Fibroblast of villous mesenchyme (primary cell): ENCODE results near the gene EFCAB5. TPM values are rescaled to one million over a fixed set of nuclear protein-coding genes. Genes with fewer than 3 reads are reported as not detected.
"Not testable (repeated sequence)": the region's sequence is repeated elsewhere in the genome, so short reads cannot be mapped to it uniquely, and the experiment has no call there.

ENCODE experiments used
- DNase-seq: peaks from one replicate; pipeline ENCODE4 v3.0.0-alpha.2; 2010; ENCODE audit warnings: low read depth
- H3K4me3 ChIP-seq: 2 replicates; pipeline ENCODE4 v1.5.1; 2011; ENCODE audit warnings: low read depth, mild to moderate bottlenecking, low read length
- CTCF ChIP-seq: IDR thresholded peaks from 2 replicates; pipeline ENCODE4 v1.5.1; 2012; ENCODE audit warnings: low read depth, mild to moderate bottlenecking, low read length; ENCODE audit not compliant: insufficient read depth
- total RNA-seq: library from RNA; depleted of rRNA; stranded (reverse); fragments of >200 nt; gene quantifications from 2 replicates; pipeline ENCODE4 v1.2.3, GENCODE V29; 2012

EFCAB5 gene
- total RNA-seq, 1 donor, result under 0.01 TPM

- H3K4me3 ChIP-seq, result no peak overlapping the region
- no peak for TF ChIP-seq CTCF
- no peak for DNase-seq
These were observed 60.7 kb downstream of the EFCAB5 start for GRCh38 chr17:30002088-30002487.

- TF ChIP-seq CTCF, result no peak
- peak; percentile 41 for DNase-seq
- H3K4me3 ChIP-seq, result no peak overlapping the region
These were observed 64.4 kb downstream of the EFCAB5 start for GRCh38 chr17:30005709-30006320.

- H3K4me3 ChIP-seq, DNase-seq: not testable (repeated sequence)
These were observed 70.5 kb downstream of the EFCAB5 start for GRCh38 chr17:30011934-30012333.

- H3K4me3 ChIP-seq, result no peak overlapping the region
- TF ChIP-seq CTCF, result peak; percentile 85
- DNase-seq, result peak; percentile 61
These were observed 80.4 kb downstream of the EFCAB5 start for GRCh38 chr17:30021708-30022317.

GRCh38 chr17:30025325-30025724, 83.9 kb downstream of the EFCAB5 start:
- not testable (repeated sequence) for H3K4me3 ChIP-seq, DNase-seq

- no peak for TF ChIP-seq CTCF
- no peak for DNase-seq
- no peak overlapping the region for H3K4me3 ChIP-seq
These were observed 86.2 kb downstream of the EFCAB5 start for GRCh38 chr17:30027676-30028075.

GRCh38 chr17:30031214-30031869, 89.9 kb downstream of the EFCAB5 start:
- no peak for DNase-seq
- no peak overlapping the region for H3K4me3 ChIP-seq
- no peak for TF ChIP-seq CTCF

- no peak overlapping the region for H3K4me3 ChIP-seq
- TF ChIP-seq CTCF, result no peak
- no peak for DNase-seq
These were observed 93.9 kb downstream of the EFCAB5 start for GRCh38 chr17:30035369-30035768.

GRCh38 chr17:30040719-30041518, 99.5 kb downstream of the EFCAB5 start:
- not testable (repeated sequence) for H3K4me3 ChIP-seq
- peak; percentile 42 for DNase-seq
